IPS-18a (cell line): ENCODE measurements around the gene LAMA4.

Source experiments
- H3K27ac ChIP-seq: one replicate; pipeline ENCODE4 v1.5.1; 2013; ENCODE audit warnings: low read length
- H3K27me3 ChIP-seq: one replicate; pipeline ENCODE4 v1.6.1; 2013; ENCODE audit warnings: mild to moderate bottlenecking, low read length; ENCODE audit not compliant: control insufficient read depth, insufficient read depth
- H3K36me3 ChIP-seq: one replicate; pipeline ENCODE4 v1.6.1; 2013; ENCODE audit warnings: low read depth, low read length; ENCODE audit not compliant: control insufficient read depth
- H3K4me1 ChIP-seq: one replicate; pipeline ENCODE4 v1.6.1; 2013; ENCODE audit warnings: low read depth, low read length; ENCODE audit not compliant: control insufficient read depth
- H3K4me3 ChIP-seq: one replicate; pipeline ENCODE4 v1.5.1; 2013; ENCODE audit warnings: low read length
- H3K9ac ChIP-seq: one replicate; pipeline ENCODE4 v1.6.1; 2013; ENCODE audit warnings: mild to moderate bottlenecking, low read length, moderate library complexity
- H3K9me3 ChIP-seq: one replicate; pipeline ENCODE4 v1.6.1; 2013; ENCODE audit warnings: low read depth, low read length; ENCODE audit not compliant: control insufficient read depth

LAMA4 gene

GRCh38 chr6:112252571-112253497 lies 1.5 kb downstream of the LAMA4 start:
- Histone ChIP-seq H3K27me3 (peaks cover 38% of the 10 kb centered on the region), H3K9ac (no peak overlapping the region), H3K27ac (no peak overlapping the region), H3K4me3 (peak overlapping the region; percentile 89), H3K9me3 (no peaks in the 10 kb centered on the region), H3K36me3 (no peaks in the 10 kb centered on the region), H3K4me1 (peaks cover 11% of the 10 kb centered on the region)

GRCh38 chr6:112251171-112251875 lies 3.0 kb downstream of the LAMA4 start:
- no peak overlapping the region for H3K4me3 ChIP-seq
- H3K27ac ChIP-seq: no peak overlapping the region
- no peaks in the 10 kb centered on the region for H3K36me3 ChIP-seq
- peaks cover 38% of the 10 kb centered on the region for H3K27me3 ChIP-seq
- H3K9me3 ChIP-seq: no peaks in the 10 kb centered on the region
- H3K4me1 ChIP-seq: peaks cover 11% of the 10 kb centered on the region
- no peak overlapping the region for H3K9ac ChIP-seq

GRCh38 chr6:112249489-112249888 lies 4.9 kb downstream of the LAMA4 start:
- H3K9me3 ChIP-seq: no peaks in the 10 kb centered on the region
- H3K27me3 ChIP-seq: peaks cover 27% of the 10 kb centered on the region
- H3K27ac ChIP-seq: no peak overlapping the region
- H3K36me3 ChIP-seq: no peaks in the 10 kb centered on the region
- H3K4me1 ChIP-seq: peaks cover 27% of the 10 kb centered on the region
- no peak overlapping the region for H3K9ac ChIP-seq
- no peak overlapping the region for H3K4me3 ChIP-seq

- Histone ChIP-seq H3K4me3 (no peak overlapping the region), H3K4me1 (peaks cover 22% of the 10 kb centered on the region), H3K27ac (no peak overlapping the region), H3K36me3 (no peaks in the 10 kb centered on the region), H3K27me3 (peaks cover 5% of the 10 kb centered on the region), H3K9ac (no peak overlapping the region), H3K9me3 (no peaks in the 10 kb centered on the region)
These were observed 7.1 kb downstream of the LAMA4 start for GRCh38 chr6:112247275-112247674.

GRCh38 chr6:112245511-112246203 lies 8.7 kb downstream of the LAMA4 start:
- Histone ChIP-seq H3K9me3 (no peaks in the 10 kb centered on the region), H3K9ac (no peak overlapping the region), H3K27me3 (no peaks in the 10 kb centered on the region), H3K27ac (no peak overlapping the region), H3K4me1 (peaks cover 22% of the 10 kb centered on the region), H3K4me3 (no peak overlapping the region), H3K36me3 (no peaks in the 10 kb centered on the region)

GRCh38 chr6:112243861-112244827 lies 10.2 kb downstream of the LAMA4 start:
- no peaks in the 10 kb centered on the region for H3K27me3 ChIP-seq
- no peaks in the 10 kb centered on the region for H3K9me3 ChIP-seq
- H3K36me3 ChIP-seq: no peaks in the 10 kb centered on the region
- no peak overlapping the region for H3K4me3 ChIP-seq
- no peak overlapping the region for H3K27ac ChIP-seq
- H3K4me1 ChIP-seq: peaks cover 22% of the 10 kb centered on the region
- no peak overlapping the region for H3K9ac ChIP-seq

- no peaks in the 10 kb centered on the region for H3K9me3 ChIP-seq
- no peaks in the 10 kb centered on the region for H3K36me3 ChIP-seq
- H3K4me1 ChIP-seq: peaks cover 22% of the 10 kb centered on the region
- H3K27ac ChIP-seq: no peak overlapping the region
- no peak overlapping the region for H3K9ac ChIP-seq
- H3K4me3 ChIP-seq: no peak overlapping the region
- H3K27me3 ChIP-seq: no peaks in the 10 kb centered on the region
These were observed 12.4 kb downstream of the LAMA4 start for GRCh38 chr6:112241820-112242429.

GRCh38 chr6:112237595-112237994 lies 16.8 kb downstream of the LAMA4 start:
- no peaks in the 10 kb centered on the region for H3K36me3 ChIP-seq
- no peaks in the 10 kb centered on the region for H3K27me3 ChIP-seq
- no peak overlapping the region for H3K9ac ChIP-seq
- no peak overlapping the region for H3K4me3 ChIP-seq
- H3K4me1 ChIP-seq: no peaks in the 10 kb centered on the region
- no peak overlapping the region for H3K27ac ChIP-seq
- H3K9me3 ChIP-seq: no peaks in the 10 kb centered on the region

- Histone ChIP-seq H3K27me3 (no peaks in the 10 kb centered on the region), H3K9me3 (no peaks in the 10 kb centered on the region), H3K27ac (no peak overlapping the region), H3K4me3 (no peak overlapping the region), H3K9ac (no peak overlapping the region), H3K4me1 (no peaks in the 10 kb centered on the region), H3K36me3 (no peaks in the 10 kb centered on the region)
These were observed 17.3 kb downstream of the LAMA4 start for GRCh38 chr6:112237066-112237465.

- H3K27me3 ChIP-seq: no peaks in the 10 kb centered on the region
- H3K9me3 ChIP-seq: no peaks in the 10 kb centered on the region
- H3K4me3 ChIP-seq: no peak overlapping the region
- H3K4me1 ChIP-seq: no peaks in the 10 kb centered on the region
- no peaks in the 10 kb centered on the region for H3K36me3 ChIP-seq
- no peak overlapping the region for H3K9ac ChIP-seq
- H3K27ac ChIP-seq: no peak overlapping the region
These were observed 18.4 kb downstream of the LAMA4 start for GRCh38 chr6:112235956-112236355.
